Hematopoietic multipotent progenitor cell treated with erythropoietin and hydrocortisone succinate and interleukin-3 and kit ligand, for 8 days (in vitro differentiated cells): Measurements from ENCODE around the gene RAPGEF1.

Source experiments
- DNase-seq: peaks from one replicate; pipeline ENCODE4 v3.0.0-alpha.2; 2015

The RAPGEF1 gene

GRCh38 chr9:131748411-131748955 is 8.6 kb upstream of the RAPGEF1 start:
- DNase-seq, result no peak

- DNase-seq, result peak; percentile 60
Measured at GRCh38 chr9:131747352-131747751, 7.5 kb upstream of the RAPGEF1 start.

- DNase-seq, result no peak
Measured at GRCh38 chr9:131745610-131746009, 5.7 kb upstream of the RAPGEF1 start.

- no peak for DNase-seq
Measured at GRCh38 chr9:131744720-131745201, 4.9 kb upstream of the RAPGEF1 start.

- peak; percentile 46 for DNase-seq
Measured at GRCh38 chr9:131744171-131744719, 4.4 kb upstream of the RAPGEF1 start.

GRCh38 chr9:131743501-131743900 is 3.6 kb upstream of the RAPGEF1 start:
- DNase-seq, result no peak

- no peak for DNase-seq
Measured at GRCh38 chr9:131743096-131743495, 3.2 kb upstream of the RAPGEF1 start.

GRCh38 chr9:131740898-131741297 is 1.0 kb upstream of the RAPGEF1 start:
- DNase-seq, result no peak

GRCh38 chr9:131739133-131739958 is 530 bp downstream of the RAPGEF1 start:
- peak; percentile 30 for DNase-seq

- no peak for DNase-seq
Measured at GRCh38 chr9:131738293-131739132, 1.4 kb downstream of the RAPGEF1 start.

- DNase-seq, result no peak
Measured at GRCh38 chr9:131737426-131737825, 2.5 kb downstream of the RAPGEF1 start.

- no peak for DNase-seq
Measured at GRCh38 chr9:131736431-131736830, 3.4 kb downstream of the RAPGEF1 start.

GRCh38 chr9:131735238-131736128 is 4.4 kb downstream of the RAPGEF1 start:
- DNase-seq, result no peak

- no peak for DNase-seq
Measured at GRCh38 chr9:131734781-131735180, 5.1 kb downstream of the RAPGEF1 start.

GRCh38 chr9:131734165-131734610 is 5.7 kb downstream of the RAPGEF1 start:
- DNase-seq, result peak; percentile 41

- DNase-seq, result peak; percentile 84
Measured at GRCh38 chr9:131733541-131734061, 6.3 kb downstream of the RAPGEF1 start.

- peak; percentile 14 for DNase-seq
Measured at GRCh38 chr9:131732636-131733289, 7.1 kb downstream of the RAPGEF1 start.

- DNase-seq, result no peak
Measured at GRCh38 chr9:131732061-131732526, 7.8 kb downstream of the RAPGEF1 start.

GRCh38 chr9:131731644-131732043 is 8.2 kb downstream of the RAPGEF1 start:
- DNase-seq, result no peak

- no peak for DNase-seq
Measured at GRCh38 chr9:131731237-131731636, 8.6 kb downstream of the RAPGEF1 start.

GRCh38 chr9:131728961-131729360 is 10.9 kb downstream of the RAPGEF1 start:
- DNase-seq, result no peak
